Measurements from ENCODE around the gene BRD3. TPM values are rescaled to one million over a fixed set of nuclear protein-coding genes. Genes with fewer than 3 reads are reported as not detected.

The BRD3 gene
- total RNA-seq, 1 experiment from 2014 or later = 108 TPM

DNA sequence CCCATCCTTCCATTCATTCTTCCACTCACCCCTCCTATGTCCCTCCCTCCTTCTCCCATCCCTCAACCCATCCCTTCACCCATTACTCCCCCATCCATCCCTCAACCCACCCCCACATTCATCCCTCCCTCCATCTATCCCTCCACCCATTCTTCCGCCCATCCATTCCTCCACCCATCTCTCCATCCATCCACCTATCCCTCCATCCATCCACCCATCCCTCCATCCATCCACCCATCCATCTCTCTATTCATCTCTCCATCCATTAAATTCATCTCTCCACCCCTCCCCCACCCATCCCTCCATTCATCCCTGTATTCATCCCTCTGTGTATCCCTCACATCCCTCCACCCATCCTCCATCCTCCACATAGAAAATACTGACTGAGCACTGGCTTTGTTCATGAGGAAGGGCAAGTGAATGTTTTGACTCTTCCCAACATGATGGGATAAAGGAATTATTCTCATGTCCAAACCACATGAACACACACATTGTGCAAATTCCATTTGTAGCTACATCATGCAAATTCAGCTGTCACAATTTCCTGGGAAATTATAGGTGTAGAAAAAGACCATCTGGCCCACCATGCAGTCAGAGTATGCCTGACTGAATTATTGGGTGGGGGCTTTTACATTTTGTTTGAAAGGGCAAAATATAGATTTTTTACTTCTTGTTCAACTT, 68.8 kb downstream of the BRD3 start (continued):
- no peak for TF ChIP-seq AFF4 (CRISPR knock-in tag; IDR thresholded peaks at IDR 0.05; ENCODE audit: borderline replicate concordance)
- no peak for TF ChIP-seq ATF1 (CRISPR knock-in tag; IDR thresholded peaks at IDR 0.05)
- TF ChIP-seq FOXK1 (CRISPR knock-in tag; IDR thresholded peaks at IDR 0.05) = no peak
- TF ChIP-seq TP53 (CRISPR knock-in tag; IDR thresholded peaks at IDR 0.05) = no peak

GRCh38 chr9:133997584-133997983, 70.2 kb downstream of the BRD3 start:
- ChIA-PET POLR2A (no interaction called here), CTCF (no interaction called here)
- no peak for DNase-seq (ENCODE audit: low spot score)
- Mint-ChIP-seq H3K4me1 (peaks cover 13% of the 10 kb centered on the region), H3K4me3 (no peak overlapping the region), H3K27me3 (ENCODE audit: low read depth) (no peaks in the 10 kb centered on the region; the same call in none of the 2 replicates), H3K36me3 (no peaks in the 10 kb centered on the region), H3K27ac (no peak overlapping the region), H3K9me3 (peaks cover 6% of the 10 kb centered on the region; the same call in 1 of the 2 replicates)
- TF ChIP-seq IRF2 (CRISPR knock-in tag; IDR thresholded peaks at IDR 0.05; ENCODE audit: borderline replicate concordance, low read depth) = no peak
- TF ChIP-seq E2F1 (CRISPR knock-in tag; IDR thresholded peaks at IDR 0.05) = no peak
- no peak for TF ChIP-seq SMAD4 (CRISPR knock-in tag; IDR thresholded peaks at IDR 0.05)
- TF ChIP-seq ELF4 (CRISPR knock-in tag; IDR thresholded peaks at IDR 0.05; ENCODE audit: low read depth) = no peak
- no peak for TF ChIP-seq FOXP1 (CRISPR knock-in tag; IDR thresholded peaks at IDR 0.05; ENCODE audit: borderline replicate concordance)
- TF ChIP-seq, protein P1, sequence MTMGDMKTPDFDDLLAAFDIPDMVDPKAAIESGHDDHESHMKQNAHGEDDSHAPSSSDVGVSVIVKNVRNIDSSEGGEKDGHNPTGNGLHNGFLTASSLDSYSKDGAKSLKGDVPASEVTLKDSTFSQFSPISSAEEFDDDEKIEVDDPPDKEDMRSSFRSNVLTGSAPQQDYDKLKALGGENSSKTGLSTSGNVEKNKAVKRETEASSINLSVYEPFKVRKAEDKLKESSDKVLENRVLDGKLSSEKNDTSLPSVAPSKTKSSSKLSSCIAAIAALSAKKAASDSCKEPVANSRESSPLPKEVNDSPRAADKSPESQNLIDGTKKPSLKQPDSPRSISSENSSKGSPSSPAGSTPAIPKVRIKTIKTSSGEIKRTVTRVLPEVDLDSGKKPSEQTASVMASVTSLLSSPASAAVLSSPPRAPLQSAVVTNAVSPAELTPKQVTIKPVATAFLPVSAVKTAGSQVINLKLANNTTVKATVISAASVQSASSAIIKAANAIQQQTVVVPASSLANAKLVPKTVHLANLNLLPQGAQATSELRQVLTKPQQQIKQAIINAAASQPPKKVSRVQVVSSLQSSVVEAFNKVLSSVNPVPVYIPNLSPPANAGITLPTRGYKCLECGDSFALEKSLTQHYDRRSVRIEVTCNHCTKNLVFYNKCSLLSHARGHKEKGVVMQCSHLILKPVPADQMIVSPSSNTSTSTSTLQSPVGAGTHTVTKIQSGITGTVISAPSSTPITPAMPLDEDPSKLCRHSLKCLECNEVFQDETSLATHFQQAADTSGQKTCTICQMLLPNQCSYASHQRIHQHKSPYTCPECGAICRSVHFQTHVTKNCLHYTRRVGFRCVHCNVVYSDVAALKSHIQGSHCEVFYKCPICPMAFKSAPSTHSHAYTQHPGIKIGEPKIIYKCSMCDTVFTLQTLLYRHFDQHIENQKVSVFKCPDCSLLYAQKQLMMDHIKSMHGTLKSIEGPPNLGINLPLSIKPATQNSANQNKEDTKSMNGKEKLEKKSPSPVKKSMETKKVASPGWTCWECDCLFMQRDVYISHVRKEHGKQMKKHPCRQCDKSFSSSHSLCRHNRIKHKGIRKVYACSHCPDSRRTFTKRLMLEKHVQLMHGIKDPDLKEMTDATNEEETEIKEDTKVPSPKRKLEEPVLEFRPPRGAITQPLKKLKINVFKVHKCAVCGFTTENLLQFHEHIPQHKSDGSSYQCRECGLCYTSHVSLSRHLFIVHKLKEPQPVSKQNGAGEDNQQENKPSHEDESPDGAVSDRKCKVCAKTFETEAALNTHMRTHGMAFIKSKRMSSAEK (CRISPR knock-in tag; IDR thresholded peaks at IDR 0.05; ENCODE audit: borderline replicate concordance) = no peak
- no peak for TF ChIP-seq FOXJ3 (CRISPR knock-in tag; IDR thresholded peaks at IDR 0.05; ENCODE audit: borderline replicate concordance)
- TF ChIP-seq SMAD3 (CRISPR knock-in tag; IDR thresholded peaks at IDR 0.05; ENCODE audit: borderline replicate concordance) = no peak
- TF ChIP-seq TP53 (CRISPR knock-in tag; IDR thresholded peaks at IDR 0.05) = no peak
- no peak for TF ChIP-seq MYBL2 (CRISPR knock-in tag; IDR thresholded peaks at IDR 0.05)
- no peak for TF ChIP-seq USF1 (CRISPR knock-in tag; IDR thresholded peaks at IDR 0.05)
- TF ChIP-seq NR2C2 (CRISPR knock-in tag; IDR thresholded peaks at IDR 0.05) = no peak
- no peak for TF ChIP-seq KAT7 (CRISPR knock-in tag; IDR thresholded peaks at IDR 0.05; ENCODE audit: borderline replicate concordance)
- TF ChIP-seq MAX (CRISPR knock-in tag; IDR thresholded peaks at IDR 0.05) = no peak
- no peak for ATAC-seq
